ENCODE measurements around the gene GPR135.
A peak's percentile ranks its signal among the peaks of the same experiment; 100 is the strongest.
"Not testable (repeated sequence)": the region's sequence is repeated elsewhere in the genome, so short reads cannot be mapped to it uniquely, and the experiment has no call there.

Gene GPR135

GRCh38 chr14:59474172-59474571, 9.0 kb upstream of the GPR135 start:
- peak; percentile 73 for DNase-seq (ENCODE audit: low spot score)

- peak; percentile 37 for DNase-seq (ENCODE audit: low spot score)
Measured at GRCh38 chr14:59464486-59465315, 479 bp downstream of the GPR135 start.

GRCh38 chr14:59463787-59464485, 1.2 kb downstream of the GPR135 start:
- peak; percentile 26 for DNase-seq (ENCODE audit: low spot score)

GRCh38 chr14:59461891-59462290, 3.3 kb downstream of the GPR135 start:
- no peak for DNase-seq (ENCODE audit: low spot score)

GRCh38 chr14:59460378-59460777, 4.8 kb downstream of the GPR135 start:
- DNase-seq (ENCODE audit: low spot score), result no peak

GRCh38 chr14:59458486-59458885, 6.7 kb downstream of the GPR135 start:
- DNase-seq (ENCODE audit: low spot score), result no peak

- DNase-seq (ENCODE audit: low spot score), result no peak
Measured at GRCh38 chr14:59455411-59455810, 9.8 kb downstream of the GPR135 start.

GRCh38 chr14:59454139-59454538, 11.0 kb downstream of the GPR135 start:
- no peak for DNase-seq (ENCODE audit: low spot score)

GRCh38 chr14:59451849-59452248, 13.3 kb downstream of the GPR135 start:
- DNase-seq (ENCODE audit: low spot score), result no peak

GRCh38 chr14:59450716-59451115, 14.5 kb downstream of the GPR135 start:
- no peak for DNase-seq (ENCODE audit: low spot score)

- not testable (repeated sequence) for DNase-seq (ENCODE audit: low spot score)
Measured at GRCh38 chr14:59448673-59449072, 16.5 kb downstream of the GPR135 start.

GRCh38 chr14:59439256-59439965, 25.8 kb downstream of the GPR135 start:
- DNase-seq (ENCODE audit: low spot score), result no peak

- DNase-seq (ENCODE audit: low spot score), result no peak
Measured at GRCh38 chr14:59438195-59438647, 27.0 kb downstream of the GPR135 start.

GRCh38 chr14:59435987-59436386, 29.2 kb downstream of the GPR135 start:
- DNase-seq (ENCODE audit: low spot score), result no peak

- no peak for DNase-seq (ENCODE audit: low spot score)
Measured at GRCh38 chr14:59435101-59435500, 30.1 kb downstream of the GPR135 start.

GRCh38 chr14:59429790-59430189, 35.4 kb downstream of the GPR135 start:
- no peak for DNase-seq (ENCODE audit: low spot score)

- no peak for DNase-seq (ENCODE audit: low spot score)
Measured at GRCh38 chr14:59428581-59429012, 36.6 kb downstream of the GPR135 start.

GRCh38 chr14:59427653-59428580, 37.3 kb downstream of the GPR135 start:
- DNase-seq (ENCODE audit: low spot score), result no peak

GRCh38 chr14:59425322-59425935, 39.8 kb downstream of the GPR135 start:
- no peak for DNase-seq (ENCODE audit: low spot score)

GRCh38 chr14:59424341-59425071, 40.7 kb downstream of the GPR135 start:
- no peak for DNase-seq (ENCODE audit: low spot score)
